Thymus (tissue), 11 donors: Measurements from ENCODE around the gene ERVK3-1. TPM values are rescaled to one million over a fixed set of nuclear protein-coding genes. Genes with fewer than 3 reads are reported as not detected.

ENCODE experiments used
- DNase-seq, 9 donors: peaks; one replicate each; pipeline ENCODE4 v3.0.0-alpha.2; 2013; ENCODE audit warnings: low spot score in 9 of 9, low read depth in 6 of 9, missing footprints in 1 of 9
- H3K27ac ChIP-seq, 2 donors: one replicate each; pipeline ENCODE4 v1.5.1; 2013; ENCODE audit warnings: control low read depth in 1 of 2, low read depth in 1 of 2, low read length in 1 of 2, mild to moderate bottlenecking in 1 of 2, moderate library complexity in 1 of 2
- H3K27me3 ChIP-seq, 2 donors: one replicate each; pipeline ENCODE4 v1.5.1; 2013; ENCODE audit warnings: low read length in 1 of 2; ENCODE audit not compliant: control insufficient read depth in 2 of 2, insufficient read depth in 1 of 2
- H3K36me3 ChIP-seq, 2 donors: one replicate each; pipeline ENCODE4 v1.5.1; 2013; ENCODE audit warnings: low read length in 1 of 2, mild to moderate bottlenecking in 1 of 2, moderate library complexity in 1 of 2; ENCODE audit not compliant: control insufficient read depth in 2 of 2, insufficient read depth in 2 of 2
- H3K4me1 ChIP-seq, 2 donors: one replicate each; pipeline ENCODE4 v1.5.1; 2013; ENCODE audit warnings: low read length in 2 of 2; ENCODE audit not compliant: control insufficient read depth in 2 of 2, insufficient read depth in 2 of 2
- H3K4me3 ChIP-seq, 2 donors: one replicate each; pipeline ENCODE4 v1.5.1; 2013; ENCODE audit warnings: low read length in 2 of 2, control low read depth in 1 of 2, mild to moderate bottlenecking in 1 of 2
- H3K9me3 ChIP-seq, 2 donors: one replicate each; pipeline ENCODE4 v1.5.1; 2013; ENCODE audit warnings: low read length in 1 of 2, mild to moderate bottlenecking in 1 of 2; ENCODE audit not compliant: control insufficient read depth in 2 of 2, insufficient read depth in 1 of 2
- WGBS: extraction: QIAGEN DNeasy Blood & Tissue Kit; methylation state at CpG from one replicate; pipeline ENCODE4 v1.1.7; 2013; 5-methylcytosine and 5-hydroxymethylcytosine counted together
- polyA plus RNA-seq: library from polyadenylated mRNA; stranded (reverse); fragments of 200-250 nt; gene quantifications from one replicate; pipeline ENCODE4 v1.2.3, GENCODE V29; 2013
- total RNA-seq: library from RNA; stranded (reverse); fragments of 120-200 nt; gene quantifications from one replicate; pipeline ENCODE4 v1.2.4, GENCODE V29; 2013
- donor health status: healthy.

The ERVK3-1 gene
- total and polyA plus RNA-seq, 2 donors, result 55.2 to 60.9 TPM

DNA sequence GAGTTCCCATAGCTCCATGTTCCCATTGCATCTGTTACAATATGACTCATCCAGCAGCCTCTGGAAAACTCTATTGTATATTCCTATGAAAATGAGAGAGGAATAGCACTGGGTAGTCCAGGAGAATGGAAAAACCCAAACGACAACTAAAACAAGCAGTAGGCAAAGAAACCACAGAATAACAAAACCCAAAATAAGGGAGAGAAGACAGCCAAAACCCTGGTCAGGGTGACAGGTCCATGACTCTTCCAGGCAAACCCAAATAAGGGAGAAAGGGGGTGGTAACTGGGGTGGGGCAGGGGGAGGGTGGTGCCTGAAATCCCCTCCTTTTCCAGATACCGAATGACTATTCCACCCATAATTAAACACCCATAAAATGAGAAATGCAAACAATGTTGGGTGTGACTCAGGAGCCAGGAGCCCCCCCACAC lies 30.4 kb upstream of the ERVK3-1 start:
- Histone ChIP-seq H3K36me3 (peaks cover 20 to 40% of the 10 kb centered on the region in 2 donors), H3K27ac (no peak overlapping the region), H3K27me3 (no peaks in the 10 kb centered on the region), H3K9me3 (peaks cover 8 to 62% of the 10 kb centered on the region in 2 donors), H3K4me3 (no peak overlapping the region), H3K4me1 (peaks cover 4 to 11% of the 10 kb centered on the region in 2 donors)
- no peak for DNase-seq
- 98% methylated on average over 2 of the region's 2 CpGs for WGBS

DNA sequence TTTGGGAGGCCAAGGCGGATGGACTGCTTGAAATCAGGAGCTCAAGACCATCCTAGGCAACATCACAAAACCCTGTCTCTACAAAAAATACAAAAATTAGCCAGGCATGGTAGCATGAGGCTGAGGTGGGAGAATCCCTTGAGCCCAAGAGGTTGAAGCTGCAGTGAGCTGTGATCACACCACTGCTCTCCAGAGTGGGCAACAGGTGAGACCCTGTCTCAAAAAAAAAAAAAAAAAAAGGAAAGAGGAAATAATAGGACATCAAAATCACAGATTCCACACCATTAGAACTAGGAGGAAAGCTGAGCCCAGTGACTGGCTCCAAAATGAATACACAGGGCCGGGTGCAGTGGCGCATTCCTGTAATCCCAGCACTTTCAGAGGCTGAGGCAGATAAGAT lies 29.6 kb upstream of the ERVK3-1 start:
- no peak for DNase-seq
- peaks cover 12 to 18% of the 10 kb centered on the region in 2 donors for H3K4me1 ChIP-seq
- 96% methylated on average over 3 of the region's 3 CpGs for WGBS
- no peak overlapping the region for H3K27ac ChIP-seq
- peaks cover 6 to 57% of the 10 kb centered on the region in 2 donors for H3K9me3 ChIP-seq
- no peak overlapping the region for H3K4me3 ChIP-seq
- no peaks in the 10 kb centered on the region for H3K27me3 ChIP-seq
- peaks cover 20 to 36% of the 10 kb centered on the region in 2 donors for H3K36me3 ChIP-seq

DNA sequence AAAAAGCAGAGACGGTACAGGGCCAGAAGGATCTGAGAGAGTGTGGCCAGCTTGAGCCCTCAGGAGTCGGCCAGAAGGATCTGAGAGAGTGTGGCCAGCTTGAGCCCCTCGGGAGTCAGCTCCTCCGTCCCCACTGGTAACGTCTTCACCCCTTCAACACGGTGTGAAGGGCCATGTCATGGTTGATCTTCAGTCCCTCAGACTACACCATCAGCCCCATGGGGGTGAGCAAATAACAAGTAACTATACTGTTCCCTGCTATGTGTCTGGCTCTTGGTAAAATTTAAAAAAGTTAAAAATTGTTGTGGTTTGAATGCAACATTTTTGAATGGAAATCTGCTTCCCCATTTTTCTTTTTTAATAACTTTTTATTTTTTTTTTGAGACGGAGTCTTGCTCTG lies 28.0 kb upstream of the ERVK3-1 start:
- Histone ChIP-seq H3K9me3 (peaks cover 2 to 48% of the 10 kb centered on the region in 2 donors), H3K4me1 (peaks cover 12 to 18% of the 10 kb centered on the region in 2 donors), H3K36me3 (peaks cover 13 to 36% of the 10 kb centered on the region in 2 donors), H3K4me3 (no peak overlapping the region), H3K27ac (no peak overlapping the region), H3K27me3 (no peaks in the 10 kb centered on the region)
- WGBS, result 99% methylated on average over 7 of the region's 7 CpGs
- DNase-seq, result no peak

DNA sequence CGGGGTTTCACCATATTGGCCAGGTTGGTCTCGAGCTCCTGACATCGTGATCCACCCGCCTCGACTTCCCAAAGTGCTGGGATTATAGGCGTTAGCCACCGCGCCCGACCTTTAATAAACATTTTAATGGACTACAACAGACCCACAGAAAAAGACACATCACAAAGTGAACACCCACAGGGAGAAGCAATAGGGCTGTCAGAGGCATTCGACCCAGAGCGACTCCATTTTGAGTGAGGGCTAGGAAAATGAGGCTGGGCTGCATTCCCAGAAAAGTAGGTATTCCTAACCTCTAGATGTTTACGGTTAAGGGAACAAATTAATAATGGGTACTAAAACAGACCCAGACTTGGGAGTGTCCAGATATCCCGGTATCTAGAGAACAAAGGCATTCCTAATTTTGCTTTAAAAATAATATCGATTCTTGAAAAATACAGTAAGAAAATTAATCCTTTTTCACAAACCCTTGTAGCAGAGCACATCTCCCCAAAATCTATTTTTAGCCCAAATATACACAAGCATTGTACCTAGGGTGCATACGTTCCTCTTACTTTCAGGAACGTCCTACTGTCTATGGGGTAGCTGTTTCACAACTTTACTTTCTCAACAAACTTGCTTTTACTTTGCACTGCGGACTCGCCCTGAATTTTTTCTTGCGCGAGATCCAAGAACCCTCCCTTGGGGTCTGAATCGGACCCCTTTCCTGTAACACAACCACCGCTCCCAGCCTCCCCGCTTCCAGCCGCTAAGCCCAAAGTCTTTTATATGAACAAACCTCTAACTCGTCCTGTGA lies 27.2 kb upstream of the ERVK3-1 start:
- Histone ChIP-seq H3K4me1 (peaks cover 12 to 18% of the 10 kb centered on the region in 2 donors), H3K9me3 (peaks cover 2 to 44% of the 10 kb centered on the region in 2 donors), H3K4me3 (peak overlapping the region; percentile 86 to 97), H3K27me3 (no peaks in the 10 kb centered on the region), H3K27ac (peak overlapping the region; percentile 89 to 91), H3K36me3 (peaks cover 13 to 33% of the 10 kb centered on the region in 2 donors)
- no peak for DNase-seq
- WGBS, result 46% methylated on average over 25 of the region's 25 CpGs

DNA sequence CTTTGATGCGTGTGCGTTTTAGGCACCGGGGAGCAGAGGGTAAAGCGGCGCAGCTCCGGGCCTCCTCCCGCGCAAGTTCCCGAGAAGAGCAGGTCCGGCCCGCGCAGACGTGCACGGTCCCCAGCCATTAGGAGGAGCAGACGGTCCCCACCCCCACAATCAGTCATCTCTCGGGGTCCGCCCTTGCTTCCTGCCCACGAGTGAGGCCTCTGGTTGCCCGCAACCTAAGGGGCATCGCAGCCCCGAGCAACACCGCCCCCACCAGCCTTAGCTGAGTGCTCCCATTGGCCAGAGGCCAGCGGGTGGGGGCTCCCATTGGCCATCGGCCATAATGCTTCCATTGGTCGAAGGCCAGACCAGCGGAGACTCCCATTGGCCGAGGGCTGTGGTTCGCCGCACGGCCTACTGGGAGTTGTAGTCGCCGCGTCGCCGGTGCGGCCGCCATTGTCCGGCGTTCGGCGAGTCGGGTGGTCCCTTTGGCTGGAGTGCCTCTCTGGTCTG lies 26.6 kb upstream of the ERVK3-1 start, which contains the start of gene ZNF8:
Gene ZNF8 (plus strand): TSS at position 415 of the 501 bp plus-strand sequence. CDS start 127 bp downstream, outside the sequence.
- Histone ChIP-seq H3K27me3 (no peaks in the 10 kb centered on the region), H3K4me1 (peaks cover 12 to 18% of the 10 kb centered on the region in 2 donors), H3K27ac (peak within 1 kb of the TSS; percentile 89 to 91), H3K36me3 (peaks cover 17 to 30% of the 10 kb centered on the region in 2 donors), H3K9me3 (peaks cover 2 to 43% of the 10 kb centered on the region in 2 donors), H3K4me3 (peak within 1 kb of the TSS; percentile 86 to 97)
- peak; percentile 82 to 97 (median 89) for DNase-seq
- under 1% methylated on average over 42 of the region's 42 CpGs for WGBS

DNA sequence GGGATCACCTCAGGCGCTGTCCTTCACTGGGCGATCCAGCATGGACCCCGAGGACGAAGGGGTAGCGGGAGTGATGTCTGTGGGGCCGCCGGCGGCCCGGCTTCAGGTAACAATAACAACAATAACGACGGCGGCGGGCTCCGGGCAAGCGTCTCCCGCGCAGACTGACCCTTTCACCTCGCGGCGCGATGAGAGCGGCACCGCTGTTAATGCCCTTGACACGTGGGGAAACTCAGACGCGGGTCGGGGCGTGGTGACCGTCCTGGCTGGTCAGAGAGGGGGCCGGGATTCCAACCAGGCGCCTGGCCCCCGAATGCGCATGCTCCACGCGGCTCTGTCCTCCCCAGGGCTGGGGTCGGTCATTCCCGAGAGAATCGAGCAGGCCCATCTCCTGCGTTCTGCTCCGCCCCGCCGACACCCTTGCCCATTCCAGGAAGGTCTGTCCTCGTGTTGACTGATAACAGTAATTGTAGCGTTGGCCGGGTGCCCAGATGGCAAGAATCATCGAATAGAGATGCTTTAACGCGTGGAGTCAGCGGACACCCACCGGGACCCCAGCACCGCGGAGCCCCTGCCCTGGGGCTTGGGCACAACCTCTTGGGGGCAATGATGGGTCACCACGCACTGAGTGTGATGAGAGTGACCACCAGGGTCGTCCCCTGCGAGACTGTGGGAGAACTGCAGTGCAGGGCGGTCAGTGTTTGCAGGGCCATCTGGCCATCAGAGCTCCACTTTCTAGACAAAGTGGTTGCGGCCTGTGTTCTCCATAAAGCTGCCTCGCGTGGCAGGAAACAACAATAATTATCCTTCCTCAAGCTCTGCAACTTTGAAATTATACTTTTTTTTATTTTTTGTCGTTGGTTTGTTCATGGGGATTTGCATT lies 25.9 kb upstream of the ERVK3-1 start:
- Histone ChIP-seq H3K4me3 (peak overlapping the region; percentile 86 to 97), H3K27ac (peak overlapping the region; percentile 70 to 72), H3K4me1 (peaks cover 12 to 18% of the 10 kb centered on the region in 2 donors), H3K27me3 (no peaks in the 10 kb centered on the region), H3K9me3 (peaks cover 2 to 41% of the 10 kb centered on the region in 2 donors), H3K36me3 (peaks cover 16 to 26% of the 10 kb centered on the region in 2 donors)
- WGBS, result 7% methylated on average over 60 of the region's 60 CpGs
- DNase-seq, result peak in 4 of 9 donors; percentile 9 to 39 (median 28)

DNA sequence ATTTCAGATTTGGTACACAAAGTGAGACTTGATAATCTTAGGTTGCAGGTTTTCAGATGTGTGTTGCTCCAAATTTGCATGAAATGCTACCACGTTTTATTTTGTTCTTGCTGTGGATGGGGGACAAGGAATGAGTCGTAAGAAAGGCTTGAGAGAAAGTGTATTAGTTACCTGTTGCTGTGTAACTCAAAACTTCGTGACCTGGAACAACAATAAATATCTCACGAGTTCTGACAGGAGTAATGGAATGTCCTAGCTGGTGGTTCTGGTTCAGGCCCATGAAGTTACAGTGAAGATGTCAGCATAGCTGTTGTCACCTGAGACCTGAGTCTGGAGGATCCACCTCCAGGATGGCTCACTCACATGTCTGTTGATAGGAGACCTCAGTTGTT lies 25.3 kb upstream of the ERVK3-1 start:
- Histone ChIP-seq H3K4me1 (peaks cover 12 to 18% of the 10 kb centered on the region in 2 donors), H3K9me3 (peaks cover 3 to 44% of the 10 kb centered on the region in 2 donors), H3K4me3 (peak overlapping the region; percentile 86 to 97), H3K36me3 (peaks cover 10 to 22% of the 10 kb centered on the region in 2 donors), H3K27me3 (no peaks in the 10 kb centered on the region), H3K27ac (no peak overlapping the region)
- DNase-seq, result peak in 1 of 9 donors; percentile 15
- 88% methylated on average over 4 of the region's 4 CpGs for WGBS

DNA sequence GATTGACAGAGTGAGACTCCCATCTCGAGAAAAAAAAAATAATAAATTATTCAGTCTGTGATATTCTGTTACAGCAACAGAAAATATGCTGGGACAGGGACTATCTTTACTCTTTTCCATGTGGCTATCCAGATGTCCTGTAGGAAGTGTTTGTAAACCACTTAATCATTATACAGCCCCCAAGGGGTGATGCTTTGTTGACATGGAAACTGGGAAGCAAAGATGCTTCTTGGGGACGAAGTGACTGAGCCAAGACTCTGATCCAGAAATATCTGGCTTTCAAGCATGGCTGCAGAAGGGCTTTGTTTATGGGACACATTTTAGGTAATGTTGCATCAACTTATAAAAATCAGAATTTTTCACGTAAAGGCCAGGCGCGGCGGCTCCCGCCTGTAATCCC lies 21.0 kb upstream of the ERVK3-1 start:
- Histone ChIP-seq H3K27ac (no peak overlapping the region), H3K4me1 (peaks cover 12% of the 10 kb centered on the region in 2 donors), H3K4me3 (no peak overlapping the region), H3K27me3 (no peaks in the 10 kb centered on the region), H3K9me3 (peaks cover 5 to 26% of the 10 kb centered on the region in 2 donors), H3K36me3 (peaks cover 46 to 48% of the 10 kb centered on the region in 2 donors)
- WGBS, result 98% methylated on average over 7 of the region's 7 CpGs
- DNase-seq, result no peak
